ENCODE data around the gene KHDC4. TPM values are rescaled to one million over a fixed set of nuclear protein-coding genes. Genes with fewer than 3 reads are reported as not detected.

Gene KHDC4
- total and polyA plus RNA-seq, 9 of the 15 experiments (the other 6 are each of a cell fraction or from before 2014, with no cell fraction given): 12.1 to 185 (median 65.6) TPM

DNA sequence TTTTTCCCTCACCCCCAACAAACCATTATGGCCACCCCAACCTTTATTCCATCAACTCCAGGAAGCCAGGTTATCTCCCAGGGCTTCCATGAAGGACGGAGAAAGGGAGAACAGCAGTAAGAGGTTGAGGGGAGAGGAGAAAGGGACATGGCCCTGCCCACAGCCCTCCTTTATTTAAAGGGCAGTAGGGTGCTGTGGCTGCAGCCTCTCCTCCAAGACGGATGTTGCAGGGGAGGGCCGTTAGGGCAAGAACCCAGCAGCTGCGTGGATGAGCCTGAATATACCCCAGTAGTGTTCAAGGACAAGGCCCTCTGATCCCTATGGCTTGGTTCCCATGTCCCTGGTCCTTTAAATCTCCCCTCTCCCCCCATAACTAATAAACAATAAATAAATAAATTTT, 13.1 kb upstream of the KHDC4 start:
- no peak for DNase-seq (ENCODE audit: extremely low read depth in 1 of 4, low spot score in 3 of 4)
- no TSS peak for BruUV-seq (replicated peaks)
- CTCF ChIA-PET (ENCODE audit: low intra/inter-chr PET ratio): interaction anchor here (0.7 kb wide), 1 partner anchor 11 kb away, joined by 4 read pairs; no protein-coding TSS in a partner anchor
- H3K4me2 ChIP-seq (ENCODE audit: insufficient read depth, low read length): no peak overlapping the region
- no peaks in the 10 kb centered on the region for H3K9me3 ChIP-seq (replicated peaks; ENCODE audit: control insufficient read depth, insufficient read depth, low read depth, low read length)
- intact Hi-C loops (cut with micrococcal nuclease): no loop called here
- peaks cover 54% of the 10 kb centered on the region for H3K36me3 ChIP-seq (ENCODE audit: control insufficient read depth, insufficient read depth, low read length)
- POLR2A ChIA-PET: interaction anchor here (6.9 kb wide), 1 partner anchor 30 kb away, joined by 50 read pairs; the partner anchor contains the start of gene ARHGEF2
- no peaks in the 10 kb centered on the region for H4K20me1 ChIP-seq (replicated peaks; ENCODE audit: control insufficient read depth, insufficient read depth, low read length)
- H3K4me1 ChIP-seq (replicated peaks in 1 of 2; ENCODE audit: control insufficient read depth in 2 of 2, insufficient read depth in 2 of 2, low read length in 2 of 2): peaks cover 0 to 4% of the 10 kb centered on the region in 2 experiments; a peak in 1 of 5 replicates
- TF ChIP-seq E2F3 (CRISPR knock-in tag; IDR thresholded peaks at IDR 0.05) (no peak), TCF7L2 (IDR thresholded peaks at IDR 0.05; ENCODE audit: low read depth, low read length) (no peak), CHD4 (IDR thresholded peaks at IDR 0.05; ENCODE audit: insufficient read depth, insufficient replicate concordance, low read depth, low read length, poor library complexity, severe bottlenecking) (no peak), PHF20 (IDR thresholded peaks at IDR 0.05; ENCODE audit: partially characterized antibody) (no peak), ZC3H11A (IDR thresholded peaks at IDR 0.05; ENCODE audit: low read depth, low read length) (no peak), ATF7 (IDR thresholded peaks at IDR 0.05) (no peak), ZNF316 (IDR thresholded peaks at IDR 0.05) (no peak)
- TF ChIP-seq, protein P1, sequence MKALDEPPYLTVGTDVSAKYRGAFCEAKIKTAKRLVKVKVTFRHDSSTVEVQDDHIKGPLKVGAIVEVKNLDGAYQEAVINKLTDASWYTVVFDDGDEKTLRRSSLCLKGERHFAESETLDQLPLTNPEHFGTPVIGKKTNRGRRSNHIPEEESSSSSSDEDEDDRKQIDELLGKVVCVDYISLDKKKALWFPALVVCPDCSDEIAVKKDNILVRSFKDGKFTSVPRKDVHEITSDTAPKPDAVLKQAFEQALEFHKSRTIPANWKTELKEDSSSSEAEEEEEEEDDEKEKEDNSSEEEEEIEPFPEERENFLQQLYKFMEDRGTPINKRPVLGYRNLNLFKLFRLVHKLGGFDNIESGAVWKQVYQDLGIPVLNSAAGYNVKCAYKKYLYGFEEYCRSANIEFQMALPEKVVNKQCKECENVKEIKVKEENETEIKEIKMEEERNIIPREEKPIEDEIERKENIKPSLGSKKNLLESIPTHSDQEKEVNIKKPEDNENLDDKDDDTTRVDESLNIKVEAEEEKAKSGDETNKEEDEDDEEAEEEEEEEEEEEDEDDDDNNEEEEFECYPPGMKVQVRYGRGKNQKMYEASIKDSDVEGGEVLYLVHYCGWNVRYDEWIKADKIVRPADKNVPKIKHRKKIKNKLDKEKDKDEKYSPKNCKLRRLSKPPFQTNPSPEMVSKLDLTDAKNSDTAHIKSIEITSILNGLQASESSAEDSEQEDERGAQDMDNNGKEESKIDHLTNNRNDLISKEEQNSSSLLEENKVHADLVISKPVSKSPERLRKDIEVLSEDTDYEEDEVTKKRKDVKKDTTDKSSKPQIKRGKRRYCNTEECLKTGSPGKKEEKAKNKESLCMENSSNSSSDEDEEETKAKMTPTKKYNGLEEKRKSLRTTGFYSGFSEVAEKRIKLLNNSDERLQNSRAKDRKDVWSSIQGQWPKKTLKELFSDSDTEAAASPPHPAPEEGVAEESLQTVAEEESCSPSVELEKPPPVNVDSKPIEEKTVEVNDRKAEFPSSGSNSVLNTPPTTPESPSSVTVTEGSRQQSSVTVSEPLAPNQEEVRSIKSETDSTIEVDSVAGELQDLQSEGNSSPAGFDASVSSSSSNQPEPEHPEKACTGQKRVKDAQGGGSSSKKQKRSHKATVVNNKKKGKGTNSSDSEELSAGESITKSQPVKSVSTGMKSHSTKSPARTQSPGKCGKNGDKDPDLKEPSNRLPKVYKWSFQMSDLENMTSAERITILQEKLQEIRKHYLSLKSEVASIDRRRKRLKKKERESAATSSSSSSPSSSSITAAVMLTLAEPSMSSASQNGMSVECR (CRISPR knock-in tag; IDR thresholded peaks at IDR 0.05): no peak
- TF ChIP-seq, protein P2, sequence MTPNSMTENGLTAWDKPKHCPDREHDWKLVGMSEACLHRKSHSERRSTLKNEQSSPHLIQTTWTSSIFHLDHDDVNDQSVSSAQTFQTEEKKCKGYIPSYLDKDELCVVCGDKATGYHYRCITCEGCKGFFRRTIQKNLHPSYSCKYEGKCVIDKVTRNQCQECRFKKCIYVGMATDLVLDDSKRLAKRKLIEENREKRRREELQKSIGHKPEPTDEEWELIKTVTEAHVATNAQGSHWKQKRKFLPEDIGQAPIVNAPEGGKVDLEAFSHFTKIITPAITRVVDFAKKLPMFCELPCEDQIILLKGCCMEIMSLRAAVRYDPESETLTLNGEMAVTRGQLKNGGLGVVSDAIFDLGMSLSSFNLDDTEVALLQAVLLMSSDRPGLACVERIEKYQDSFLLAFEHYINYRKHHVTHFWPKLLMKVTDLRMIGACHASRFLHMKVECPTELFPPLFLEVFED (CRISPR knock-in tag; conservative IDR thresholded peaks at IDR 0.05): no peak
- no peak overlapping the region for H3K27ac ChIP-seq (ENCODE audit: extremely low read depth, low read depth, low read length)
- peaks cover under 1% of the 10 kb centered on the region for H3K9me1 ChIP-seq (ENCODE audit: control insufficient read depth, insufficient read depth, low read length)
- H3K27me3 ChIP-seq (ENCODE audit: control insufficient read depth in 2 of 2, insufficient read depth in 2 of 2, low read length in 2 of 2): no peaks in the 10 kb centered on the region
- H3K79me2 ChIP-seq (ENCODE audit: control insufficient read depth, insufficient read depth, low read length): no peaks in the 10 kb centered on the region
- in situ Hi-C loops (cut with MboI): no loop called here
- no peak for FAIRE-seq
- no peak overlapping the region for H3K9ac ChIP-seq (ENCODE audit: insufficient read depth in 1 of 2, low read depth in 2 of 2, low read length in 2 of 2)
- no peak overlapping the region for H3K4me3 ChIP-seq
- WGBS (ENCODE audit: insufficient coverage, low coverage, missing lambda C conversion rate): 77% methylated on average over 4 of the region's 4 CpGs
- H2AFZ ChIP-seq (ENCODE audit: low read depth, low read length): no peak overlapping the region
- no peak for ATAC-seq

All from K562 (cell line).